OCI-LY7 (cell line): ENCODE measurements around the gene IQGAP2. TPM values are rescaled to one million over a fixed set of nuclear protein-coding genes. Genes with fewer than 3 reads are reported as not detected.

Experiments used
- BruUV-seq: library from RNA; stranded (reverse); fragments of 400-500 nt; replicated peaks from 2 replicates; lab custom pipeline; 2021; lab: Mats Ljungman, UMichigan
- CTCF ChIA-PET: fragments of 300-600 bp; sonication (Branson Sonifier 250); formaldehyde crosslinking; loops from one replicate; lab custom pipeline; 2022; ENCODE audit warnings: antibody characterized with exemption; ENCODE audit not compliant: unreplicated experiment; lab: Charles Lee
- POLR2A ChIA-PET: fragments of 300-600 bp; sonication (Branson Sonifier 250); formaldehyde crosslinking; loops from one replicate; lab custom pipeline; 2022; ENCODE audit warnings: antibody characterized with exemption; lab: Charles Lee
- DNase-seq: peaks from one replicate; pipeline ENCODE4 v3.0.0-alpha.2; 2015; ENCODE audit warnings: low spot score
- H2AFZ ChIP-seq: fragments of 200-600 bp; sonication (generic), shearing (Covaris generic); 2 replicates; pipeline ENCODE4 v1.6.1; 2014; ENCODE audit warnings: mild to moderate bottlenecking, antibody characterized with exemption, low read length, moderate library complexity
- H3K27ac ChIP-seq: fragments of 200-600 bp; sonication (generic); 2 replicates; pipeline ENCODE4 v1.5.1; 2014; ENCODE audit warnings: mixed run types, low read depth, mild to moderate bottlenecking, moderate library complexity, low read length, inconsistent platforms; ENCODE audit not compliant: poor library complexity, severe bottlenecking
- H3K36me3 ChIP-seq: fragments of 200-600 bp; sonication (generic); 2 replicates; pipeline ENCODE4 v1.6.1; 2014; ENCODE audit warnings: mild to moderate bottlenecking, antibody characterized with exemption, low read length, moderate library complexity, mixed read lengths; ENCODE audit not compliant: insufficient read depth
- H3K4me1 ChIP-seq: fragments of 200-600 bp; sonication (generic); 2 replicates; pipeline ENCODE4 v1.5.1; 2014; ENCODE audit warnings: mild to moderate bottlenecking, low read length; ENCODE audit not compliant: insufficient read depth, poor library complexity, severe bottlenecking
- H3K4me2 ChIP-seq: fragments of 200-600 bp; sonication (generic); 2 replicates; pipeline ENCODE4 v1.6.1; 2014; ENCODE audit warnings: mild to moderate bottlenecking, low read length
- H3K4me3 ChIP-seq: fragments of 200-600 bp; sonication (generic); 2 replicates; pipeline ENCODE4 v1.5.1; 2014; ENCODE audit warnings: mild to moderate bottlenecking, low read depth, low read length; ENCODE audit not compliant: poor library complexity, severe bottlenecking
- H3K79me2 ChIP-seq: fragments of 200-600 bp; sonication (generic); 2 replicates; pipeline ENCODE4 v1.6.1; 2016; ENCODE audit warnings: low read depth, mild to moderate bottlenecking, low read length, moderate library complexity, mixed read lengths; ENCODE audit not compliant: insufficient read depth
- H3K9me2 ChIP-seq: fragments of 200-600 bp; sonication (generic); 2 replicates; pipeline ENCODE4 v1.6.1; 2016; ENCODE audit warnings: mild to moderate bottlenecking, low read length, mixed read lengths; ENCODE audit not compliant: insufficient read depth
- H3K9me3 ChIP-seq: fragments of 200-600 bp; sonication (generic); 2 replicates; pipeline ENCODE4 v1.6.1; 2014; ENCODE audit warnings: mild to moderate bottlenecking, mixed run types, low read length, mixed read lengths
- H4K20me1 ChIP-seq: fragments of 200-600 bp; sonication (generic); 2 replicates; pipeline ENCODE4 v1.6.1; 2014; ENCODE audit warnings: mild to moderate bottlenecking, antibody characterized with exemption, low read length, moderate library complexity, mixed read lengths; ENCODE audit not compliant: insufficient read depth
- CTCF ChIP-seq: fragments of 200-600 bp; sonication (generic); conservative IDR thresholded peaks from 2 replicates; pipeline ENCODE4 v1.5.1; 2014; ENCODE audit warnings: mild to moderate bottlenecking, antibody characterized with exemption, low read length, moderate library complexity, mixed read lengths
- EZH2phosphoT487 ChIP-seq: fragments of 200-600 bp; sonication (generic); IDR thresholded peaks from 2 replicates; pipeline ENCODE4 v1.6.1; 2018; ENCODE audit warnings: low read depth, borderline replicate concordance, mild to moderate bottlenecking, mixed run types, antibody characterized with exemption, low read length, moderate library complexity, mixed read lengths
- intact Hi-C: fragments of 100-400 bp; cut with micrococcal nuclease; formaldehyde crosslinking; loops from one replicate; pipeline ENCODE4 v1.10.0; 2022; ENCODE audit not compliant: unreplicated experiment
- total RNA-seq, 2 experiments: library from RNA; depleted of rRNA in 1 of 2; stranded (reverse); fragments of >200 nt in 1 of 2; shearing (Covaris generic) in 1 of 2; gene quantifications; 2 replicates each; pipeline ENCODE4 v1.2.3, GENCODE V29; 2014 to 2022

The IQGAP2 gene
- total RNA-seq, 2 experiments from 2014 or later = 30.0 to 50.2 TPM

- intact Hi-C loops = no loop called here
- Histone ChIP-seq H3K79me2 (no peaks in the 10 kb centered on the region), H3K27ac (no peak overlapping the region), H3K4me3 (no peak overlapping the region), H2AFZ (no peak overlapping the region), H3K36me3 (no peaks in the 10 kb centered on the region), H3K4me1 (no peaks in the 10 kb centered on the region), H4K20me1 (no peaks in the 10 kb centered on the region), H3K9me3 (no peaks in the 10 kb centered on the region), H3K4me2 (no peak overlapping the region), H3K9me2 (no peaks in the 10 kb centered on the region)
- no TSS peak for BruUV-seq
- POLR2A ChIA-PET = interaction anchor here (1.6 kb wide), 1 partner anchor 9 kb away, joined by 3 read pairs; no protein-coding TSS in a partner anchor
- TF ChIP-seq CTCF (no peak), EZH2phosphoT487 (no peak)
- CTCF ChIA-PET = no interaction called here
- DNase-seq = no peak
Observed at GRCh38 chr5:76745670-76746069, 342.6 kb downstream of the IQGAP2 start.

GRCh38 chr5:76746677-76747076 lies 343.6 kb downstream of the IQGAP2 start:
- no peaks in the 10 kb centered on the region for H3K36me3 ChIP-seq
- CTCF ChIA-PET = no interaction called here
- no peaks in the 10 kb centered on the region for H4K20me1 ChIP-seq
- H3K4me2 ChIP-seq = no peak overlapping the region
- no peak overlapping the region for H3K27ac ChIP-seq
- no peak overlapping the region for H3K4me3 ChIP-seq
- no peak for DNase-seq
- no TSS peak for BruUV-seq
- H3K9me3 ChIP-seq = no peaks in the 10 kb centered on the region
- POLR2A ChIA-PET = interaction anchor here (0.9 kb wide), 1 partner anchor 23 kb away, joined by 4 read pairs; no protein-coding TSS in a partner anchor
- TF ChIP-seq EZH2phosphoT487 (no peak), CTCF (peak; percentile 53)
- no peaks in the 10 kb centered on the region for H3K9me2 ChIP-seq
- H3K4me1 ChIP-seq = no peaks in the 10 kb centered on the region
- H2AFZ ChIP-seq = no peak overlapping the region
- intact Hi-C loops = no loop called here
- H3K79me2 ChIP-seq = no peaks in the 10 kb centered on the region

GRCh38 chr5:76747706-76748105 lies 344.6 kb downstream of the IQGAP2 start:
- no peaks in the 10 kb centered on the region for H4K20me1 ChIP-seq
- ChIA-PET CTCF (no interaction called here), POLR2A (interaction anchor here (0.9 to 1.2 kb wide), 2 partner anchors 24 to 110 kb away, joined by 3 to 4 read pairs; no protein-coding TSS in a partner anchor)
- H3K9me3 ChIP-seq = no peaks in the 10 kb centered on the region
- no peak overlapping the region for H3K27ac ChIP-seq
- H3K79me2 ChIP-seq = no peaks in the 10 kb centered on the region
- no peaks in the 10 kb centered on the region for H3K9me2 ChIP-seq
- no peaks in the 10 kb centered on the region for H3K36me3 ChIP-seq
- BruUV-seq = no TSS peak
- H3K4me1 ChIP-seq = no peaks in the 10 kb centered on the region
- H2AFZ ChIP-seq = no peak overlapping the region
- no peak overlapping the region for H3K4me3 ChIP-seq
- intact Hi-C loops = no loop called here
- TF ChIP-seq EZH2phosphoT487 = no peak
- TF ChIP-seq CTCF = no peak
- DNase-seq = no peak
- no peak overlapping the region for H3K4me2 ChIP-seq
